ENCODE results near the gene KCNJ3. TPM values are rescaled to one million over a fixed set of nuclear protein-coding genes. Genes with fewer than 3 reads are reported as not detected.

Gene KCNJ3
- total and polyA plus RNA-seq, 9 donors = 0.31 to 0.99 (median 0.67) TPM

- WGBS (ENCODE audit: insufficient coverage) = 86% methylated on average over 3 of the region's 4 CpGs
- no peak overlapping the region for H3K27ac ChIP-seq (ENCODE audit: low read length)
- no peak overlapping the region for H3K4me3 ChIP-seq (ENCODE audit: low read length)
- no peak for DNase-seq
- no peaks in the 10 kb centered on the region for H3K9me3 ChIP-seq (replicated peaks; ENCODE audit: control insufficient read depth, low read depth, low read length)
- H3K36me3 ChIP-seq (ENCODE audit: control insufficient read depth, insufficient read depth, low read length) = no peaks in the 10 kb centered on the region
- H3K4me1 ChIP-seq (ENCODE audit: control insufficient read depth, insufficient read depth, low read length) = no peaks in the 10 kb centered on the region
- H3K27me3 ChIP-seq (ENCODE audit: control insufficient read depth, insufficient read depth, low read length) = no peaks in the 10 kb centered on the region
Measured at GRCh38 chr2:154704991-154705390, 6.5 kb downstream of the KCNJ3 start.

DNA sequence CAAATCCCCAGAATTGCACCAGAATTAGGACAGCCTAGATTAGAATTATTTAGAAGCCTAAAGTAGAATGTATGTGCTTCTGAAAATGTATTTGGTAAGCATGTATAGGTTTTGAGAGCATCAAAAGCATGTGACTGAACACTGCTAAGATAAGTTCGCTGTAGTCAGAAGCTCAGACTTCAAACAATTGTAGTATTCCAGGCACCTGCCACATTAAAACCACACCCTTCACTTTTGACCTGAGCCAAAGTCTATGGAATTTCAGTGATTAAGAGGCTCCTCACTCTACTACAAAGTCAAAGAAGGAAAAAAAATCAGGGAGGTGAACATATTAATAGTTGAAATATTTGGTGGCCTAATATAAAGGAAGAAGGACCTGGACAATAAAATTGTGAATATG, 8.2 kb downstream of the KCNJ3 start:
- no peak for DNase-seq
- H3K27ac ChIP-seq (ENCODE audit: low read length) = no peak overlapping the region
- no CpG with 5 or more reads among the region's 1 CpG for WGBS (ENCODE audit: insufficient coverage)
- no peaks in the 10 kb centered on the region for H3K27me3 ChIP-seq (ENCODE audit: control insufficient read depth, insufficient read depth, low read length)
- no peaks in the 10 kb centered on the region for H3K9me3 ChIP-seq (replicated peaks; ENCODE audit: control insufficient read depth, low read depth, low read length)
- H3K4me3 ChIP-seq (ENCODE audit: low read length) = no peak overlapping the region
- no peaks in the 10 kb centered on the region for H3K4me1 ChIP-seq (ENCODE audit: control insufficient read depth, insufficient read depth, low read length)
- H3K36me3 ChIP-seq (ENCODE audit: control insufficient read depth, insufficient read depth, low read length) = no peaks in the 10 kb centered on the region

DNA sequence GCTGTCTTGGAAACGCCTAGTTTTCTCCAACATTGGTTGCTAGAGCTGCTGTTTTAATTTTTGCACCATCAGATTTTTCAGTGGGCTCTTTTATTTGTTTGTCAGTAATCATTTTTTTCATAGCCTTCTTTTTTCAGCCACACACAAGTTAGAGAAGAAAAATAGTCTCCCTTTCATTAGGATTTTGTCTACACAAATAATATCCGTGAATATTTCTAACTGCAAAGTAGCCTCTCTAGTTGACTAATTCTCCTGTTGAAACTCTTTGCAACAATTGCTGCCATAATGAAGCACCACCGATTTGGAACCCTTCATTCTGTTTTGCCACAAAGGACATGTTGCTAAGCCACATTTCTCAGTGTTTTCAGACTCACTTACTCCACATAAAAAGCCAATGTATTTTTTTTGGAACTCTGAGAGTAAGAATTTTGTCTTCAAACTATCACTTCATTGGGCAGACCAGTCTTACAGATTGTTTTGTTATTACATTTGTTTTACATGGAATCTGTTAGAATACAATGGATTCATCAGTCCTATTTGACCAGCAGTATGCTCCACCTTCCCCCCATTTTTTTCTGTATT, 9.6 kb downstream of the KCNJ3 start:
- no peak for DNase-seq
- Histone ChIP-seq H3K4me1 (ENCODE audit: control insufficient read depth, insufficient read depth, low read length) (no peaks in the 10 kb centered on the region), H3K4me3 (ENCODE audit: low read length) (no peak overlapping the region), H3K36me3 (ENCODE audit: control insufficient read depth, insufficient read depth, low read length) (no peaks in the 10 kb centered on the region), H3K27ac (ENCODE audit: low read length) (no peak overlapping the region), H3K9me3 (replicated peaks; ENCODE audit: control insufficient read depth, low read depth, low read length) (no peaks in the 10 kb centered on the region), H3K27me3 (ENCODE audit: control insufficient read depth, insufficient read depth, low read length) (no peaks in the 10 kb centered on the region)
- 83% methylated on average over 1 of the region's 3 CpGs for whole genome bisulfite sequencing (ENCODE audit: insufficient coverage)

GRCh38 chr2:154709215-154709614, 10.7 kb downstream of the KCNJ3 start:
- 65% methylated on average over 2 of the region's 3 CpGs for WGBS (ENCODE audit: insufficient coverage)
- H3K4me1 ChIP-seq (ENCODE audit: control insufficient read depth, insufficient read depth, low read length) = no peaks in the 10 kb centered on the region
- H3K9me3 ChIP-seq (replicated peaks; ENCODE audit: control insufficient read depth, low read depth, low read length) = no peaks in the 10 kb centered on the region
- DNase-seq = peak; percentile 58
- H3K27ac ChIP-seq (ENCODE audit: low read length) = no peak overlapping the region
- H3K36me3 ChIP-seq (ENCODE audit: control insufficient read depth, insufficient read depth, low read length) = no peaks in the 10 kb centered on the region
- H3K27me3 ChIP-seq (ENCODE audit: control insufficient read depth, insufficient read depth, low read length) = no peaks in the 10 kb centered on the region
- no peak overlapping the region for H3K4me3 ChIP-seq (ENCODE audit: low read length)

DNA sequence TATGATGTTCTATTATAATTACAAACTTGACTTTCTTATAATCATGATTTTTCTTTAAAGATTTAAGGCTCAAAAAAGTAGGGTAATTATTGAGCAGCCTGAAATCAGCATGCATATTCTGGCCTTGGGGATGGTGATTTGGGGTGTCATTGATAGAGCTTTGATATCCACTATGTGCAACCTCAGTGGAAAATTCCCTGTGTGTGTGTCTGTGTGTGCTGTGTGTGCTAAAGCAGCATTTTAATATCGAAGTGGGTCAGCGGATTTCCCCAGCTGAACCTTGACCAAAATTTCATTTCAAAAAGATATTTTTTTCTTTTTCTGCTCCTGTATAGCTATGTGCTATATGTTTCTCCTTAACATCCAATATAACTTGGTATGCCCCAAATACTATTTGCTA, 11.6 kb downstream of the KCNJ3 start:
- no CpG with 5 or more reads among the region's 2 CpGs for WGBS (ENCODE audit: insufficient coverage)
- no peaks in the 10 kb centered on the region for H3K4me1 ChIP-seq (ENCODE audit: control insufficient read depth, insufficient read depth, low read length)
- DNase-seq = no peak
- H3K9me3 ChIP-seq (replicated peaks; ENCODE audit: control insufficient read depth, low read depth, low read length) = no peaks in the 10 kb centered on the region
- no peak overlapping the region for H3K27ac ChIP-seq (ENCODE audit: low read length)
- H3K27me3 ChIP-seq (ENCODE audit: control insufficient read depth, insufficient read depth, low read length) = no peaks in the 10 kb centered on the region
- H3K36me3 ChIP-seq (ENCODE audit: control insufficient read depth, insufficient read depth, low read length) = no peaks in the 10 kb centered on the region
- no peak overlapping the region for H3K4me3 ChIP-seq (ENCODE audit: low read length)

DNA sequence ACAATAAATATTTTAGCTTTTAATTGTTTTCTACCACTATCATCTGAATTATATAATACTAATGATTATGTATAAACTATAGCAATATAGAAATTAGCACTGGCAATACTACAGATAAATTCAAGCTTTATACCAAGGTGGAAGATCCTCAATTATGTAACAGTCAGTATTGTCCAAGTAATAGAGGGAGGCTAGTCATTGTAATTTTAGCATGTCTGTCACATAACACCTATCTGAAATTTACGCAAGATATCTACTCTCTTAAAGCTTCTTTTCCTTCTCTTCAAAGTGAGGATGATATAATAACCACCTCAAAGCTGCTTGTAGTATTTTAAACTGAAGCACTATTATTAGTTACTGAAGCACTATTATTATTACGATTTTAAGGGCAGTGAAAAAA, 12.2 kb downstream of the KCNJ3 start:
- Histone ChIP-seq H3K4me1 (ENCODE audit: control insufficient read depth, insufficient read depth, low read length) (no peaks in the 10 kb centered on the region), H3K36me3 (ENCODE audit: control insufficient read depth, insufficient read depth, low read length) (no peaks in the 10 kb centered on the region), H3K27me3 (ENCODE audit: control insufficient read depth, insufficient read depth, low read length) (no peaks in the 10 kb centered on the region), H3K27ac (ENCODE audit: low read length) (no peak overlapping the region), H3K4me3 (ENCODE audit: low read length) (no peak overlapping the region), H3K9me3 (replicated peaks; ENCODE audit: control insufficient read depth, low read depth, low read length) (no peaks in the 10 kb centered on the region)
- WGBS (ENCODE audit: insufficient coverage) = no CpG with 5 or more reads among the region's 2 CpGs
- DNase-seq = no peak

DNA sequence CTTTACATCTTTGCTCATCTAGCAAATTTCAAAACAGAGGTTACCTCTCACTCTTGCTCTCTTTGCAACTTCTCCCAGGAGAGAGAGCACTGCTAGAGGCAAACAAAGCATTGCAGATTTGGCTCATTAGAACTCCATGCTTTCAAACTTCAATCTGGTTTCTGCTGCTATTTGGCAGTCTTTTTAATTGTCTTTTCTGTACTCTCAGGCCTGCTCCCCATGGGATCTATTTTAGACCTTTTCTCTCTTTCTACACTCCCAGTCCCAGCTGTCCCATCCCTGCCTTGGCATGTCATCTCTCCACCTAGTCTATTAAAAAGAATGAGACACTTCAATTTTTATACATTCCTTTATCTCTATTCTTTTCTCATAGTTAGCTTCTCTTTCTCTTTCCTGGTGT, 15.2 kb downstream of the KCNJ3 start:
- Histone ChIP-seq H3K4me1 (ENCODE audit: control insufficient read depth, insufficient read depth, low read length) (no peaks in the 10 kb centered on the region), H3K4me3 (ENCODE audit: low read length) (no peak overlapping the region), H3K27me3 (ENCODE audit: control insufficient read depth, insufficient read depth, low read length) (no peaks in the 10 kb centered on the region), H3K27ac (ENCODE audit: low read length) (no peak overlapping the region), H3K9me3 (replicated peaks; ENCODE audit: control insufficient read depth, low read depth, low read length) (no peaks in the 10 kb centered on the region), H3K36me3 (ENCODE audit: control insufficient read depth, insufficient read depth, low read length) (no peaks in the 10 kb centered on the region)
- no peak for DNase-seq

- peak; percentile 80 for DNase-seq
Measured at GRCh38 chr2:154720651-154721050, 22.2 kb downstream of the KCNJ3 start.

GRCh38 chr2:154724194-154724797, 25.8 kb downstream of the KCNJ3 start:
- no peaks in the 10 kb centered on the region for H3K9me3 ChIP-seq (replicated peaks; ENCODE audit: control insufficient read depth, low read depth, low read length)
- whole genome bisulfite sequencing (ENCODE audit: insufficient coverage) = no CpG with 5 or more reads among the region's 6 CpGs
- peak; percentile 9 for DNase-seq
- H3K4me1 ChIP-seq (ENCODE audit: control insufficient read depth, insufficient read depth, low read length) = no peaks in the 10 kb centered on the region
- H3K27ac ChIP-seq (ENCODE audit: low read length) = no peak overlapping the region
- no peaks in the 10 kb centered on the region for H3K36me3 ChIP-seq (ENCODE audit: control insufficient read depth, insufficient read depth, low read length)
- H3K27me3 ChIP-seq (ENCODE audit: control insufficient read depth, insufficient read depth, low read length) = no peaks in the 10 kb centered on the region
- H3K4me3 ChIP-seq (ENCODE audit: low read length) = no peak overlapping the region

More at GRCh38 chr2:154720651-154721050, 22.2 kb downstream of the KCNJ3 start:
- H3K4me1 ChIP-seq (ENCODE audit: control insufficient read depth, insufficient read depth, low read length) = no peaks in the 10 kb centered on the region
- H3K36me3 ChIP-seq (ENCODE audit: control insufficient read depth, insufficient read depth, low read length) = no peaks in the 10 kb centered on the region
- H3K4me3 ChIP-seq (ENCODE audit: low read length) = no peak overlapping the region
- WGBS (ENCODE audit: insufficient coverage) = no CpG with 5 or more reads among the region's 2 CpGs
- H3K27ac ChIP-seq (ENCODE audit: low read length) = no peak overlapping the region
- no peaks in the 10 kb centered on the region for H3K27me3 ChIP-seq (ENCODE audit: control insufficient read depth, insufficient read depth, low read length)
- no peaks in the 10 kb centered on the region for H3K9me3 ChIP-seq (replicated peaks; ENCODE audit: control insufficient read depth, low read depth, low read length)

DNA sequence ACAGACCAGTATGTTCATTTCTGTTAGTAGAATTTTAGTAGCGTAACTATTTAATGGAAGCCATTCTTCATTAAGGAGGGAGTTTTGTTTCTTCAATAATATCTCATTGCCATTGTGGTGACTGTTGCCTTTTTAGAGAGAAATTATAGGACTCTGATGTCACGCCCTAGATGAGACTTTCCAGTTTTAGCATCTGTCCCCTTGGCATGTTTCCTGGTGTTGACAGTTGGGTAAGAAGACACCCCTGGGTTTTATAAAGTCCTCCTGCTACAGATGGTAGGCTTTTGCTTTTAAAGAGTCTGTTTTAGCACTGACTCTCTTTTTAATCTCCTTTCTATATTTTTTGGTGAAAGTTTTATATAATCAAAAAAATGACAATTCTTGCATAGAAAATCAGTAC, 41.9 kb downstream of the KCNJ3 start:
- H3K9me3 ChIP-seq (replicated peaks; ENCODE audit: control insufficient read depth, low read depth, low read length) = no peaks in the 10 kb centered on the region
- H3K4me1 ChIP-seq (ENCODE audit: control insufficient read depth, insufficient read depth, low read length) = no peaks in the 10 kb centered on the region
- H3K36me3 ChIP-seq (ENCODE audit: control insufficient read depth, insufficient read depth, low read length) = no peaks in the 10 kb centered on the region
- no peaks in the 10 kb centered on the region for H3K27me3 ChIP-seq (ENCODE audit: control insufficient read depth, insufficient read depth, low read length)
- DNase-seq = peak; percentile 85
- WGBS (ENCODE audit: insufficient coverage) = 50% methylated on average over 1 of the region's 2 CpGs
- no peak overlapping the region for H3K4me3 ChIP-seq (ENCODE audit: low read length)
- H3K27ac ChIP-seq (ENCODE audit: low read length) = no peak overlapping the region

GRCh38 chr2:154758871-154759270, 60.4 kb downstream of the KCNJ3 start:
- Histone ChIP-seq H3K36me3 (ENCODE audit: control insufficient read depth, insufficient read depth, low read length) (no peaks in the 10 kb centered on the region), H3K9me3 (replicated peaks; ENCODE audit: control insufficient read depth, low read depth, low read length) (no peaks in the 10 kb centered on the region), H3K4me3 (ENCODE audit: low read length) (no peak overlapping the region), H3K27me3 (ENCODE audit: control insufficient read depth, insufficient read depth, low read length) (no peaks in the 10 kb centered on the region), H3K27ac (ENCODE audit: low read length) (peak overlapping the region; percentile 8), H3K4me1 (ENCODE audit: control insufficient read depth, insufficient read depth, low read length) (no peaks in the 10 kb centered on the region)
- DNase-seq = peak; percentile 43
- WGBS (ENCODE audit: insufficient coverage) = 80% methylated on average over 1 of the region's 1 CpG

All from muscle of leg (tissue), 11 donors.